Measurements from ENCODE around the gene TPSAB1. TPM values are rescaled to one million over a fixed set of nuclear protein-coding genes. Genes with fewer than 3 reads are reported as not detected.
"Not testable (repeated sequence)": the region's sequence is repeated elsewhere in the genome, so short reads cannot be mapped to it uniquely, and the experiment has no call there.

TPSAB1 gene
- total RNA-seq, 5 donors from 2014 or later (not counting 1 experiment from before 2014, with no cell fraction given): 0.39 to 1.6 (median 1.2) TPM; not detected in 2

DNA sequence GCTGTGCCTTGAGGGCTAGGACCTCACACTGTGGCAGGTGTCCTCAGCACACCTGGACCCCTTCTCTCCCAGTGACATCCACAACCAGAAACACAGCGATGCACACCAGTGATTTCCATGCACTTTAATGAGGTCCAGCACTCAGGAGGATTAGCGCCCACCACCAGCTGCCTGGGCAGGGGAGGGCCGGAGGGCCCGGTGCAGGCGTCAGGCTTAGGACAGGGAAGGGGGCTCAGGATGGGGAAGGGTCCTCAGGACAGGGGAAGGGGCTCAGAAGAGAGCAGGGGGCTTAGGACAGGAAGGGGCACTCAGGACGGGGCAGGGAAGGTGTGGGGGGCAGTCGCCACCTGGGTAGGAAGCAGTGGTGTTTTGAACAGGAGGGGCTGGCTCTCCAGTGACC is 12.3 kb upstream of the TPSAB1 start:
- CTCF ChIA-PET; H3K9me3 ChIP-seq; H3K9me3 Mint-ChIP-seq; H3K4me3 ChIP-seq (ENCODE audit: control insufficient read depth in 1 of 2, extremely low read depth in 1 of 2, low read length in 1 of 2); H3K27me3 Mint-ChIP-seq; H3K4me3 Mint-ChIP-seq; H3K4me1 ChIP-seq (ENCODE audit: control insufficient read depth in 1 of 2, extremely low read depth in 1 of 2, insufficient read depth in 2 of 2, low read length in 2 of 2); H3K27ac Mint-ChIP-seq; H3K4me1 Mint-ChIP-seq; H3K36me3 Mint-ChIP-seq; H3K36me3 ChIP-seq (ENCODE audit: control insufficient read depth in 2 of 2, extremely low read depth in 1 of 2, insufficient read depth in 1 of 2, low read length in 1 of 2); ATAC-seq (replicated peaks in 1 of 4); POLR2A ChIA-PET; H3K27me3 ChIP-seq (replicated peaks in 1 of 2; ENCODE audit: control insufficient read depth in 2 of 2, extremely low read depth in 1 of 2, insufficient read depth in 2 of 2, low read length in 1 of 2); H3K27ac ChIP-seq (ENCODE audit: low read length): not testable (repeated sequence)
- DNase-seq: peak in 1 of 35 experiments; percentile 2
- 73% methylated on average over 3 of the region's 7 CpGs for WGBS (ENCODE audit: insufficient coverage)

DNA sequence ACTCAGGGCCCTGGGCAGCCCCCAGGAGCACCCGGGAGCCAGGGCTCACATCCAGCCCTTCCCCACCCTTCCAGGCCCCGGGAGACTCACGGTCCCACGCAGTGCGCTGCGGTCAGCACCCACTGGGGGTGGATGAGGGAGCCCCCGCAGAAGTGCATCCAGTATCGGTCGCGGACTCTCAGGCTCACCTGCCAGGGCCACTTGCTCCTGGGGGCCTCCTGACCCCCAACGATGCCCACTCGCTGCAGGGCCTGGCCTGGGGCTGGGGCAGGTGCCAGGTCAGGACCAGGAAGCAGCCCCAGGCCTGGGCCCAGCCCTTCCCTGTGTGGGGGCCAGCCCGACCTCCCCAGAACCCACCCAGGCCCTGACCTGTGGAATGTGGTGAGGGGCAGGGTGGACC is 11.0 kb upstream of the TPSAB1 start:
- H3K9me3 ChIP-seq; H3K4me3 ChIP-seq (ENCODE audit: control insufficient read depth in 1 of 2, extremely low read depth in 1 of 2, low read length in 1 of 2); H3K36me3 Mint-ChIP-seq; H3K27ac Mint-ChIP-seq; H3K4me1 Mint-ChIP-seq; ATAC-seq (replicated peaks in 1 of 4); DNase-seq; CTCF ChIA-PET; H3K27me3 Mint-ChIP-seq; H3K4me1 ChIP-seq (ENCODE audit: control insufficient read depth in 1 of 2, extremely low read depth in 1 of 2, insufficient read depth in 2 of 2, low read length in 2 of 2); POLR2A ChIA-PET; H3K27ac ChIP-seq (ENCODE audit: low read length); H3K36me3 ChIP-seq (ENCODE audit: control insufficient read depth in 2 of 2, extremely low read depth in 1 of 2, insufficient read depth in 1 of 2, low read length in 1 of 2); H3K27me3 ChIP-seq (replicated peaks in 1 of 2; ENCODE audit: control insufficient read depth in 2 of 2, extremely low read depth in 1 of 2, insufficient read depth in 2 of 2, low read length in 1 of 2); H3K4me3 Mint-ChIP-seq; H3K9me3 Mint-ChIP-seq: not testable (repeated sequence)
- whole genome bisulfite sequencing (ENCODE audit: insufficient coverage): no CpG with 5 or more reads among the region's 13 CpGs

DNA sequence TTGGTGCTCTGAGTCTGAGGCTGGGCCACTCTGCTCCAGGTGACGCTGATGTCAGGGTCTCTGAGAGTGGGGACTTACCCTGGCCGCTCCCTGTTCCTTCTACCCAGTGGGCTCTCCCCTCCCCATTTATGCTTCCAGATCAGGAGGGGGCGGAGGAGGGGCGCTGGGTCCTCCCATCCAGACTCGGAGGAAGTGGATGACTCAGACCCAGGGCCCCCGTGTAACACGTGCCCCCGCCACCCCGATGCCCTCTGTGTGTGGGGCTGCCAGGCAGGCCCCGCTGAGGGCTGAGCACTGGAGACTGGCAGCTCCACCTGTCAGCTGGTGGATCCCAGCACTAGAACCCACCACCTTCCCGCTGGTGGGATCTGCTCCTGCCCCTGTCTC is 10.4 kb upstream of the TPSAB1 start, which contains the start of gene TPSB2:
Gene TPSB2 (minus strand): TSS at position 101 of the 387 bp plus-strand sequence. CDS start 233 bp downstream, outside the sequence.
- not testable (repeated sequence) for H3K4me3 Mint-ChIP-seq

DNA sequence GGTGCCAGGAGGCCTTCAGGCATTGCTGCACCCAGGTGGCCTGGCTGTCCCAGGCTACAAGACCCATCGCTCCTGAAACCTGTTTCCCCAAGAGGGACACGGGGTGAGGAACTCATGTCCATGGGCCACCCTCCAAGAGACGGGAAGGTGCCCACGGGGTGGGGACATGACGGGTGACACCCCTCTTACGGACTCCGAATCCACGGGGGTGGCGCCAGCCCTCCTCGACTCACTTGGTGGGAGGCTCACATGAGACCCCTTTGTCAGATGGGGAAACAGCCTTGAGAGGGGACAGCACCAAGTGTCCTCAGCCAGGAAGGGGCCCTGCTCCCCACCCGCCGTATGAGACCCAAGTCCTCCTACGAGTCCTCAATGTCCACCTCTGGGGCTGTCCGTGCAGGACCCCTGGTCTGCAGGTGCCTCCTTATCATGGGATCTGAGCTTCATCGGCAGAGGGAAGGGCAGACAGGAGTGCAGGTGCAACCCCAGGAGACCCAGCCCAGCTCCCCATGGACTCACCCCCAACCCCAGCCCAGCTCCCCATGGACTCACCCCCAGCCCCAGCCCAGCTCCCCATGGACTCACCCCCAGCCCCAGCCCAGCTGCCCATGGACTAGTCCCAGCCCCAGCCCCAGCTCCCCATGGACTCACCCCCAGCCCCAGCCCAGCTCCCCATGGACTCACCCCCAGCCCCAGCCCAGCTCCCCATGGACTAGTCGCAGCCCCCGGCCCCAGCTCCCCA is 9.9 kb upstream of the TPSAB1 start:
- H3K9me3 ChIP-seq; H3K4me3 ChIP-seq (ENCODE audit: control insufficient read depth in 1 of 2, extremely low read depth in 1 of 2, low read length in 1 of 2); ATAC-seq (replicated peaks in 1 of 4); H3K4me1 Mint-ChIP-seq; POLR2A ChIA-PET; H3K36me3 Mint-ChIP-seq; H3K4me3 Mint-ChIP-seq; H3K36me3 ChIP-seq (ENCODE audit: control insufficient read depth in 2 of 2, extremely low read depth in 1 of 2, insufficient read depth in 1 of 2, low read length in 1 of 2); H3K27me3 Mint-ChIP-seq; H3K27me3 ChIP-seq (replicated peaks in 1 of 2; ENCODE audit: control insufficient read depth in 2 of 2, extremely low read depth in 1 of 2, insufficient read depth in 2 of 2, low read length in 1 of 2); H3K27ac Mint-ChIP-seq; H3K9me3 Mint-ChIP-seq; H3K27ac ChIP-seq (ENCODE audit: low read length); H3K4me1 ChIP-seq (ENCODE audit: control insufficient read depth in 1 of 2, extremely low read depth in 1 of 2, insufficient read depth in 2 of 2, low read length in 2 of 2): not testable (repeated sequence)
- DNase-seq: peak in 1 of 35 experiments; percentile 2
- WGBS (ENCODE audit: insufficient coverage): 77% methylated on average over 8 of the region's 17 CpGs
- CTCF ChIA-PET: interaction anchor here in 1 of 2 donors (0.7 kb wide), 1 partner anchor 60 kb away, joined by 3 read pairs; no protein-coding TSS in a partner anchor

More for the DNA sequence above, 10.4 kb upstream of the TPSAB1 start, which contains the start of gene TPSB2:
- H3K27ac ChIP-seq (ENCODE audit: low read length); H3K36me3 Mint-ChIP-seq; DNase-seq; H3K9me3 Mint-ChIP-seq; POLR2A ChIA-PET; H3K9me3 ChIP-seq; H3K27me3 ChIP-seq (replicated peaks in 1 of 2; ENCODE audit: control insufficient read depth in 2 of 2, extremely low read depth in 1 of 2, insufficient read depth in 2 of 2, low read length in 1 of 2); H3K27ac Mint-ChIP-seq; H3K4me1 Mint-ChIP-seq; ATAC-seq (replicated peaks in 1 of 4); H3K36me3 ChIP-seq (ENCODE audit: control insufficient read depth in 2 of 2, extremely low read depth in 1 of 2, insufficient read depth in 1 of 2, low read length in 1 of 2); CTCF ChIA-PET; H3K27me3 Mint-ChIP-seq; H3K4me1 ChIP-seq (ENCODE audit: control insufficient read depth in 1 of 2, extremely low read depth in 1 of 2, insufficient read depth in 2 of 2, low read length in 2 of 2); H3K4me3 ChIP-seq (ENCODE audit: control insufficient read depth in 1 of 2, extremely low read depth in 1 of 2, low read length in 1 of 2): not testable (repeated sequence)
- no CpG with 5 or more reads among the region's 11 CpGs for WGBS (ENCODE audit: insufficient coverage)

DNA sequence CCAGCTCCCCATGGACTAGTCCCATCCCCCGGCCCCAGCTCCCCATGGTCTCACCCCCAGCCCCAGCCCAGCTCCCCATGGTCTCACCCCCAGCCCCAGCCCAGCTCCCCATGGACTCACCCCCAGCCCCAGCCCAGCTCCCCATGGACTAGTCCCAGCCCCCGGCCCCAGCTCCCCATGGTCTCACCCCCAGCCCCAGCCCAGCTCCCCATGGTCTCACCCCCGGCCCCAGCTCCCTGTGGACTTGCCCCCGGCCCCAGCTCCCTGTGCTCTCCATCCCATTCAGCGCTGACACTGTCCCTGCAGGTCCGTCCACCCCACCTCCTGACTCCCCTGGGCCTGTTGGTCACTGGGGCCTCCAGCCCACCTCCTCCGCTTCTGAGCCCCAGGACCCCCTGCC is 9.2 kb upstream of the TPSAB1 start:
- H3K4me3 ChIP-seq (ENCODE audit: control insufficient read depth in 1 of 2, extremely low read depth in 1 of 2, low read length in 1 of 2); ATAC-seq (replicated peaks in 1 of 4); H3K36me3 Mint-ChIP-seq; H3K27me3 ChIP-seq (replicated peaks in 1 of 2; ENCODE audit: control insufficient read depth in 2 of 2, extremely low read depth in 1 of 2, insufficient read depth in 2 of 2, low read length in 1 of 2); H3K4me1 Mint-ChIP-seq; H3K27ac Mint-ChIP-seq; H3K36me3 ChIP-seq (ENCODE audit: control insufficient read depth in 2 of 2, extremely low read depth in 1 of 2, insufficient read depth in 1 of 2, low read length in 1 of 2); H3K4me1 ChIP-seq (ENCODE audit: control insufficient read depth in 1 of 2, extremely low read depth in 1 of 2, insufficient read depth in 2 of 2, low read length in 2 of 2); H3K27ac ChIP-seq (ENCODE audit: low read length); H3K9me3 ChIP-seq; POLR2A ChIA-PET; H3K4me3 Mint-ChIP-seq; H3K9me3 Mint-ChIP-seq; H3K27me3 Mint-ChIP-seq: not testable (repeated sequence)
- WGBS (ENCODE audit: insufficient coverage): 50% methylated on average over 1 of the region's 7 CpGs
- peak in 1 of 35 experiments; percentile 1 for DNase-seq
- CTCF ChIA-PET: interaction anchor here in 1 of 2 donors (0.7 kb wide), 1 partner anchor 61 kb away, joined by 3 read pairs; no protein-coding TSS in a partner anchor

DNA sequence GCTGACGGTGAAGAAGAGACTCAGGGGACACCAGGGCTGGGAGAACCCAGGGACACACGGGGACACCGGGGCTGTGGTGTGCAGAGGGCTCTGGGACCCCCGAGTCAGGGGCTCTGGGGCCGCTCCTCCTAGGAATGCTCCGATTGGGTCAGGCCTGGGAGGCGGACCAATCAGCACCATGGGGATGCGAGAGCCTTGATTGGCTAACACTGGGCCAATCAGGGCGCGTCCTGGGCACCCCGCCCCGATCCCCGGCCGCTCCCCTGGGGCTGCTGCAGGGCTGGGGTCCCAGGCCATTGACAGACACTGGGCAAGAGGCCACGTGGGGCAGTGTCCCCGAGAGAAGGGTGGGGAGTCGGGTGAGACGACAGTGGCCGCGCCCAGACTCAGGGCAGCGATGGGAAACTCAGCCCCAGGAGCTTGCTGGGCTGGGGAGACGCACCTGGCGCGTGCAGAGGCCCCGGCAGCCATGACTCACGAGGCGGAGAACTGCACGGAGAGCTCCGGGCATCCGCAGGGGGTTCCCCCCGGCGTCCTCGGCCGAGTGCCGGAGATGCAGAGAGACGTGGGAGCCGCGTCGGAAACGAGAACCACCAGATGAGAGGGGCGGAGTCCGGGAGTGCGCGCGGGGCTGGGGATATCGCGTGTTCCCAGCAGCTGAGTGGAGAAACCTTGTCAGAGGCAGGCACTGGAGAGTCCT is 8.3 kb upstream of the TPSAB1 start:
- WGBS (ENCODE audit: insufficient coverage): no CpG with 5 or more reads among the region's 47 CpGs
- H3K9me3 Mint-ChIP-seq; POLR2A ChIA-PET; H3K27ac ChIP-seq (ENCODE audit: low read length); H3K27me3 Mint-ChIP-seq; H3K4me3 ChIP-seq (ENCODE audit: control insufficient read depth in 1 of 2, extremely low read depth in 1 of 2, low read length in 1 of 2); H3K4me3 Mint-ChIP-seq; H3K27ac Mint-ChIP-seq; CTCF ChIA-PET; H3K27me3 ChIP-seq (replicated peaks in 1 of 2; ENCODE audit: control insufficient read depth in 2 of 2, extremely low read depth in 1 of 2, insufficient read depth in 2 of 2, low read length in 1 of 2); DNase-seq; H3K36me3 ChIP-seq (ENCODE audit: control insufficient read depth in 2 of 2, extremely low read depth in 1 of 2, insufficient read depth in 1 of 2, low read length in 1 of 2); H3K9me3 ChIP-seq; H3K4me1 ChIP-seq (ENCODE audit: control insufficient read depth in 1 of 2, extremely low read depth in 1 of 2, insufficient read depth in 2 of 2, low read length in 2 of 2); H3K4me1 Mint-ChIP-seq; H3K36me3 Mint-ChIP-seq: not testable (repeated sequence)
- ATAC-seq (replicated peaks in 1 of 4): peak in 2 of 4 experiments; percentile 37 to 53

Data from T-cell (primary cell).